Measurements from ENCODE around the gene CDC20B. TPM values are rescaled to one million over a fixed set of nuclear protein-coding genes. Genes with fewer than 3 reads are reported as not detected.

Gene CDC20B
- total RNA-seq: not detected

- ATAC-seq (peak; percentile 71 to 79), DNase-seq (peak; percentile 6 to 35)
- Histone ChIP-seq H3K36me3 (no peaks in the 10 kb centered on the region), H3K27me3 (peaks cover 39 to 52% (median 45%) of the 10 kb centered on the region in 3 donors), H3K27ac (no peak within 1 kb of the TSS), H3K4me3 (peak within 1 kb of the TSS; percentile 44 to 67 (median 60)), H3K4me1 (peaks cover 20 to 27% of the 10 kb centered on the region in 2 donors), H3K9me3 (no peaks in the 10 kb centered on the region)
- intact Hi-C loops (cut with DNase I; ENCODE audit: low total_unique reads): loop anchor here (2.0 to 5.0 kb wide), 3 partner anchors 60 to 519 kb away; partner anchors contain the start of genes CCNO, DHX29 and MTREX
- no peak for TF ChIP-seq POLR2A (IDR thresholded peaks at IDR 0.05)
- TF ChIP-seq CTCF (IDR thresholded peaks at IDR 0.05 in 4 of 5, conservative IDR thresholded peaks at IDR 0.05 in 1 of 5): no peak
- in situ Hi-C loops (cut with MboI; ENCODE audit: low sequenced_read_pairs in 4 of 4): loop anchor here (5.0 to 25.0 kb wide), 4 partner anchors 64 to 661 kb away; partner anchors contain the start of genes SNX18 (in 3 of the 4) and SLC38A9 (in 1 of the 4)
These were observed at the start of gene CDC20B for GRCh38 chr5:55172937-55173686. Gene CDC20B, minus strand, starts transcription at chr5:55173177. Its CDS starts 177 bp downstream, at chr5:55173000.

GRCh38 chr5:55222092-55222984 is 49.4 kb upstream of the CDC20B start:
- Histone ChIP-seq H3K4me3 (peak overlapping the region in 1 of 4 donors; percentile 2), H3K27ac (no peak overlapping the region), H3K27me3 (peaks cover 77 to 86% (median 80%) of the 10 kb centered on the region in 3 donors), H3K36me3 (no peaks in the 10 kb centered on the region), H3K9me3 (no peaks in the 10 kb centered on the region), H3K4me1 (peaks cover 0 to 16% of the 10 kb centered on the region in 2 donors)
- no peak for TF ChIP-seq CTCF (IDR thresholded peaks at IDR 0.05 in 4 of 5, conservative IDR thresholded peaks at IDR 0.05 in 1 of 5)
- TF ChIP-seq POLR2A (IDR thresholded peaks at IDR 0.05): no peak
- in situ Hi-C loops (cut with MboI; ENCODE audit: low sequenced_read_pairs in 4 of 4): no loop called here
- intact Hi-C loops (cut with DNase I; ENCODE audit: low total_unique reads): no loop called here
- DNase-seq (no peak), ATAC-seq (no peak)

- peaks cover 0 to 6% of the 10 kb centered on the region in 2 donors for H3K4me1 ChIP-seq
- DNase-seq: no peak
- H3K9me3 ChIP-seq: no peaks in the 10 kb centered on the region
- in situ Hi-C loops (cut with MboI; ENCODE audit: low sequenced_read_pairs in 4 of 4) (no loop called here), intact Hi-C loops (cut with DNase I; ENCODE audit: low total_unique reads) (no loop called here)
- ATAC-seq: no peak
- peak overlapping the region; percentile 5 to 49 (median 24) for H3K4me3 ChIP-seq
- TF ChIP-seq CTCF (IDR thresholded peaks at IDR 0.05 in 4 of 5, conservative IDR thresholded peaks at IDR 0.05 in 1 of 5): no peak
- TF ChIP-seq POLR2A (IDR thresholded peaks at IDR 0.05): no peak
- peaks cover 61 to 69% (median 63%) of the 10 kb centered on the region in 3 donors for H3K27me3 ChIP-seq
- H3K27ac ChIP-seq: no peak overlapping the region
- no peaks in the 10 kb centered on the region for H3K36me3 ChIP-seq
These were observed 47.6 kb upstream of the CDC20B start for GRCh38 chr5:55220433-55221185.

GRCh38 chr5:55219770-55220169 is 46.8 kb upstream of the CDC20B start:
- H3K36me3 ChIP-seq: no peaks in the 10 kb centered on the region
- peaks cover 54 to 60% (median 55%) of the 10 kb centered on the region in 3 donors for H3K27me3 ChIP-seq
- TF ChIP-seq POLR2A (IDR thresholded peaks at IDR 0.05): no peak
- no peak for TF ChIP-seq CTCF (IDR thresholded peaks at IDR 0.05 in 4 of 5, conservative IDR thresholded peaks at IDR 0.05 in 1 of 5)
- ATAC-seq (no peak), DNase-seq (no peak)
- in situ Hi-C loops (cut with MboI; ENCODE audit: low sequenced_read_pairs in 4 of 4): no loop called here
- peaks cover 0 to 6% of the 10 kb centered on the region in 2 donors for H3K4me1 ChIP-seq
- intact Hi-C loops (cut with DNase I; ENCODE audit: low total_unique reads): no loop called here
- no peak overlapping the region for H3K4me3 ChIP-seq
- no peaks in the 10 kb centered on the region for H3K9me3 ChIP-seq
- no peak overlapping the region for H3K27ac ChIP-seq

All from gastrocnemius medialis (tissue), 4 donors.